Measurements from ENCODE around the gene DHH.
"Not testable (repeated sequence)": the region's sequence is repeated elsewhere in the genome, so short reads cannot be mapped to it uniquely, and the experiment has no call there.

DNA sequence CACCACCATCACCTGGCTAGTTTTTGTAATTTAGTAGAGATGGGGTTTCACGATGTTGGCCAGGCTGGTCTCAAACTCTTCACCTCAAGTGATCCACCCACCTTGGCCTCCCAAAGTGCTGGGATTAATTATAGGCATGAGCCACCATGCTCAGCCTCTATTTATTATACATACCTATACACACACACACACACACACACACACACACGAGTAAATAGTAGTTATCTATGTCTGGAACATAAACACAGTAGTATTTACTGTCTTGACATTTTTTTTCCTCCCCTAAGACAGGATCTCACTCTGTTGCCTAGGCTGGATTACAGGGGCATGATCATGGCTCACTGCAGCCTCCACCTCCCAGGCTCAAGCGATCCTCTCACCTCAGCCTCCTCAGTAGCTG, 42.4 kb upstream of the DHH start:
- TF ChIP-seq POLR2AphosphoS5, SPI1, POLR2A (IDR thresholded peaks at IDR 0.05; ENCODE audit: low read depth, low read length): not testable (repeated sequence)
